Activated CD8-positive, alpha-beta memory T cell treated with anti-CD3 and anti-CD28 coated beads, Interleukin-2, amount 50 U/mL, for 24 hours (primary cell): ENCODE data around the gene DNM3.

Source experiments
- DNase-seq: peaks from one replicate; pipeline ENCODE4 v3.0.0-alpha.2; 2020; ENCODE audit errors: extremely low read depth

DNM3 gene

DNA sequence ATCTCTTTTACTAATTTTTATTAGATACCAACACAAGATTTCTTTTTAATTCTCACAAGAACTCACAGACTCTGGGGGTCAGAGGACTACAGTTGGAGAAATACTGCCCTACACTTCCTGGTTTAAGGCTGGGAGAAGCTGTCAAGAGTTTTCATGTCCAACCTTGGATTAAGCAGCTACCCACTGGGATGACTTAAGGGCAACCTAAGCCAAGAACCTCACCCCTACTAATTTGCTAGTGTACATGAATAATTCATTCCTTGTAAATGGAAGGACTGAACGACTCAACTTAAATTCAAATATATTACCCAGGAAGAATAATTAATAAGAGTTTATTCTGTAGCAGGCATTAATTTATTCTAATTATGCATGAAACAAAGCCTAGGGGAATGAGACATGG is 396.9 kb downstream of the DNM3 start:
- no peak for DNase-seq

DNA sequence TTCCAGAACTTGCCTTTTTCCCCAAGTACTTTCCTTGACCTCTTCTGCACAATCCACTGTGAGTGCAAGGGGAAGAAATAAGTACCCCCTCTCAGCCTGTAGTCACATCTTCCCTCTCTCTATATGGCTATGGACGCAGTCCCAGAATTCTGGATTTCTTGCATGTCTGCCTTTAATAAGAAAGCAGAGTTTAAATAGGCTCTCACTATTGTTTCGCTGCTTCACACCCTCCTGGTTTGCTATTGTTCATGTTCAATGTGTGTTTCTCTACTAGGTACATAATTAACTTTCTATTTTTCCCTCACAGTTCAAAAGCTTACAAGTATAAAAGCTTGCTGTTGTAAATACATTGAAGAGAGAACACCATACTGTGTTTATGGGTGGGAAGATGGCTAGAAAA is 397.7 kb downstream of the DNM3 start:
- no peak for DNase-seq

DNA sequence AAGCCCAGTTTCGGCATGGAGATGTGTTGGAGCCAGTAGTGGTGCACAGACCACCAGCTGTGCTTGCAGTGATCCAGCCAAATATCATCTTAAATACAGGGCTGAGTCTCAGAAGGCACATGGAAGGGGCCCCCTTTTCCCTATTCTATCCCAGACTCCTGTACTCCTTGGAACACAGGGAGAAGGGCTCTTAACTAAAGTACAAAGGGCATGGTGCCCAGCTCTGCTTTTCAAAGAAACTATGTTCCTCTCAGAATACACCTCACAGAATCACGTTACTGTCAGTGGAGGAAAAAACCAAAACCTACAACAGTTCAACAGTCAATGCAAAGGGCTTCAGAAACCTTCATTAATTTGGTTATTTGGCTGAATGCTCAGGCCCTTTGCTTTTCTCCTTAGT is 398.6 kb downstream of the DNM3 start:
- no peak for DNase-seq

DNA sequence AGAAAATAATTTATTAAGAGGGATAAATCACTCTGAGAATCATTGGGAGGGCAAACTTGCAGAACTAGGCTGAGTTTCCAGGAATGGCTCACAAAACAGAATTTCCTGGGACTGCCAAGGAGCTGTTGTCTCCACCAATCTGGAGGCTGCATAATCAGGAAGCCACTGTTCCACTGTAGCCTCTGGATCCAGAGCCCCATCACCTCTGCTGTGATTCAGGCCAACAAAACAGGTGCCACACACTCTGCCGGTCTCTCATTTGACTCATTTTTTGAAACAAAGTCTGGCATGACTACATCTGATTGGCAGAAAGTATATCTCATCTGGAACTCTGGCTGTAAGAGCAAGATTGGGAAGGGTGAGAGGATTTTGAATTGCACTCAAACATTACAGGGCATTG is 400.2 kb downstream of the DNM3 start:
- DNase-seq, result no peak

DNA sequence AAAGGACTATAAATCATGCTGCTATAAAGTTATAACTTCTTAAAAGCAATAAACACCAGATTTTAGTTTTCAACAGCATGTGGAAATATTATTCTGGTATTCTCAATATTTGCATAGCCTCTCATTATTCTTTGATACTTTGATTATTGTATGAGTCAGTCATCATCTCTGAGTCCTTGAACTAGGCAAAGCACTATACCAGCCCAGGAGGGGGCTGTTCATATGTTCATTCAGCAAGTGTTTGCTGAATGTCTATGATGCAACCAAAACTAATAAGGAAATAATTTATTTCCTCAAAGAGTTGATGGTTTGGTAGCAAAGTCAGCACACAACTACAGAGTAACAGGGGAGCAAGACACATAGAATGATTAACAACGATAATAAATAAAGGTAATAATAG is 403.6 kb downstream of the DNM3 start:
- DNase-seq, result no peak

DNA sequence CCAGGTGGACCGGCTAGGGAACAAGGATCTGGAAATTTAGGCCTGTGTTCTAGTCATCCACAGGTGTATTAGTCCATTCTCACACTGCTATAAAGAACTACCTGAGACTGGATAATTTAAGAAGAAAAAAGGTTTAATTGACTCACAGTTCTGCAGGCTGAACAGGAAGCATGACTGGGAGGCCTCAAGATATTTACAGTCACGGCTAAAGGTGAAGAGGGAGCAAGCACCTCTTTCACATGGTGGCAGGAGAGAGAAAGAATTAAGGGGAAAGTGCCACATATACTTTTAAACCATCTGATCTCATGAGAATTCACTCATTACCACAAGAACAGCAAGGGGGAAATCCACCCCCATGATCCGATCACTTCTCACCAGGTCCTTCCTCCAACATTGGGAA is 404.5 kb downstream of the DNM3 start:
- no peak for DNase-seq

DNA sequence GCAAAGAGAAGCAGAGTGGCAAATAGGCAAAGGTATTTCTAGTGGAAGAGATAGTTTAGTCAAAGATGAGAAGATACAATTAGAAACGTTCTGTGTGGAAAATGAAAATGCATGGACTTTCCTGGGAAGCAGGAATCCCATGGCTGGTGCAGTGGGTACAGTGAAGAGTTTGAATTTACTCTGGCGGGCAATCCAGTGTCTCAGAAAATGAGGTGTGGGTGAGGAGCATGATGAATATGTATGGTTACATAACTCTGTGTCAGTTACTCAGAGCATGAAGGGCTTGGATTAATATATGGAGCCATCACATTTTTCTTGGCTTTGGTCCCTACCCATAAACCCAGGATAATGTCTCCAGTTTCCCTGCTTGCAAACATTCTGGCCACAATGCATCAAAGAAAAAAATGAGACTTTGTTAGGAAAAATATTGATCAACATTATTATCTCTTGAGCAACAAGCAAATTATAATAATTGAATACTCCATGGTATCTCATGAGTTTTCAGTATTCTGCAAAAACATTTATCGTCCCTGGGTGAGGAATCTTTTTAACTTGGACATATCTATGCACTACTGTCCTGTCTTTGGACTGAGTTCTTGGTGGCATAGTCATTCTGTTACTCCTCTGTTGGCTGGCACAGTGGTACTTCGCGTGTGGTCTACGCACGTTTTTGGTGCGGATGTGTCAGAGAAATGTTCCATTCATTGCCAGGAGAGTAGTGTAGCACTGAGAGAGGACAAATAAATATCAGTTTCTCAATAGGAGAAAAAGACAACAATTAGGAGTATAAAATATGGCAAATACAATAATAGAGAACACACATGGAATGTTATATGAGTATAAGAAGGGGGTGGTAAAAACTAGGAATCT is 405.5 kb downstream of the DNM3 start:
- DNase-seq, result no peak

DNA sequence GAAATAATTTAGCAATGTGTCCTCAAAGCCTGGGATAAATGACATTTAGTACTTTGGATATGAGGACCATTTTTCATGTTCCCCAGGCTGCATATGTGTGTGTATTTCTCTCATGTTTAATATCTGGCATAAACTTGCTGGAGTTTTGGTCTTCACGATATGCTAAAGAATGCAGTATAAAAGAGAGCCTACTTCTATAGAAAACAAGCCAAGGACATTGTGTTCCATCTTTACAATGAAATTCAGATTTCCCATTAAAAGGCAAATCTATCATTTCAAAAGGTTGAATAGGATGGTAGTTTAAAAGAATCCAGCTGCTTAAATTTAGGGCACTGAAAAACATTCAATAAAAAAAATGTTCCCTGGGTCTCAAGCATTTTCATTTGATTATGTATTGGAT is 410.2 kb downstream of the DNM3 start:
- no peak for DNase-seq

DNA sequence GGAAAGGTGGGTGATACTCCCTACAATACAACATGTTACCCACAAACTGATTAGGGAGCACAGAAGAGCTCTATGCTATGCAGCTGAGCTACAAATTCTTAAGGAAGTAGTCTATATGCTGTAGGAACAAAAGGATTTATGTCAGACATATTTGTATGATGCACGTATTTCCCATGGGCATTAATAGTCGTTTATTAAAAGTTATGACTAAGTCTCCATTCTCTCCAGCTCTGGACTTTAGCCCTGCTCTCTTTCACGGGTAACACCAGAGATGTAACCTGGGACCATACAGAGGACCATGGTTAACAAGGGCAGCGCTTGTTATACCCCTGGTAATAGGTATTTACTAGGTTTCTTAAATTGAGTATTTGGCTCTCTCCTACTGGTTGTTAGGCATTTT is 411.0 kb downstream of the DNM3 start:
- DNase-seq, result no peak

DNA sequence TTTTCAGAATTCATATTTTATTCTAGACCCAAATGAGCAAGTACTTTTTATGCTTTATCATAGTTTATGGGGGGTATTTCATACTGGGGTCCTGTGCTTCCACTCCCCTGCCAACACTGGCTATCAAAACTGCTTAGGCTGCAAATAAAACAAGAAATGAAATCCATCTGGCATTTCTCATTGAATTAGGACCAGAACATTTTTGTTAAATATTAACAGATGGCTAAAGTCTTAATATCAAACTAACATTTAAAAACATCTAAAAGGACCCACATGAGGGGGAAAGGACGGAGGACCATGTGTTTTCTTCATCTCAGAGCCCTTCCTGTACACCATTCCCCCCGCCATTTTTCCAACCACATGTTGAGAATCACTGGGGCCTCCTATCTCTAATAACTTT is 411.7 kb downstream of the DNM3 start:
- no peak for DNase-seq

DNA sequence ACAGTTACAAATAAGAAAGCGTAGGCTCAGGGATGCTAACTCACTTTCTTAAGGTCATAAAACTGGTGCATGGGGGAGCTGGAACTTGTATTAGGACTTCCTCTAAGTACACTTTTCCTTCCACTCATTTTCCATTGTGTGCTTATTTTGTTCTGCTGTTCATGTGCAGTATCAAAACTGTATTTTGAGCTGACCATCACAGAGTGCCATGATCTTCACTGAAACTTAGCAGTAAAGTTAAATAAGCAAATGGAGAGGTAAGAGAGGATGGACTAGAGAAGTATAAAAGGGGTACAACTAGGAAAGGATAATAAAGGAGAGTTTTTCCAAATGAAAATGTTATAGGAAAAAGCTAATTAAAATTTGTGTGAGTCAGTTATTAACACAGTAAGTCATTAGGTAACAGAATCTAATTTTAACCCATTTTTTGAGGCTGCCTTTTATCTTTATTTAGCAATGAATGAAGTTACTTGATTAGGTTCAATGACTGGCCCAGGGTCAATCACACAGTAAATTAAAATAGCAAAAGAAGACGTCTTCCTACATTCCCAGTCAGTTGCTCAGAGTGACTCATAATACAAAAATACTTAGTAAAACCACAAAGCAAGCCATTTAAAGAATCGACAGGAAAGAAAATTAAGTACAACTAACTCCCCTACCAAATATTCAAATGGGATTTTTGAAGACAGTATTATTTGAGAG is 413.4 kb downstream of the DNM3 start:
- no peak for DNase-seq

DNA sequence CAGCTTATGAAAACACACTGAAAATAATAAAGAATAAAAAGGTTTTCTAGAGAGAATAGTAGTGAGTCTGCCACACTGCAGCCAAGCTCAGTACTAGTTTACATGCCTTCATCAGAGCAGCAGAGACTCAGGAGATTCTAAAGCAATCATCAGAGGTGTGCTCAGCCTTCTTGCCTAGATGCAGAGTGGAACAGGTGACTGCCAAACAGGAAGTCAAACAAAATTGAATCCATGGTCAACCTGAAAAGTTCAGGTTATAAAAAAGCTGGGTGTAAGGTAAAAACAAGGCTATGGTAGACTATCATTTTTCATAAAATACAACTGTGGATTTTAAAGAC is 413.9 kb downstream of the DNM3 start:
- DNase-seq, result no peak

DNA sequence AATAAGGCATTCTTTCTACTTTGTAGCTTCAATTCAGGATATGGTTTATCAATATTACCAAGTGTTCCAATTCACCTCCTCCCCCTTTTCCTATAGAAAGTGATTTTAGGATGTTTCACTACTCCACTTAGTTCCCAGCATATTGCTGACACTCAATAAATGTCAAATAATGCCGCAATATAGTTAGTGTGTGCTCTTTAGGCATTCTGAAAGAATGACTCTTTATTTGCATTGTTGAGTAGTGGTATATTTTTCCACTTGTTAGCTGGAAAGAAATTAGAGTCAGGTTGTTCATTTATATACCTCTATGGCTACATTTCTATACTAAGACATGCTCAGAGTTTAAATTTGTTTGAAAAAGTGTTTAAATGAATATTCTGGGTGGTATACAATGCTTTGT is 424.6 kb downstream of the DNM3 start:
- DNase-seq, result no peak

DNA sequence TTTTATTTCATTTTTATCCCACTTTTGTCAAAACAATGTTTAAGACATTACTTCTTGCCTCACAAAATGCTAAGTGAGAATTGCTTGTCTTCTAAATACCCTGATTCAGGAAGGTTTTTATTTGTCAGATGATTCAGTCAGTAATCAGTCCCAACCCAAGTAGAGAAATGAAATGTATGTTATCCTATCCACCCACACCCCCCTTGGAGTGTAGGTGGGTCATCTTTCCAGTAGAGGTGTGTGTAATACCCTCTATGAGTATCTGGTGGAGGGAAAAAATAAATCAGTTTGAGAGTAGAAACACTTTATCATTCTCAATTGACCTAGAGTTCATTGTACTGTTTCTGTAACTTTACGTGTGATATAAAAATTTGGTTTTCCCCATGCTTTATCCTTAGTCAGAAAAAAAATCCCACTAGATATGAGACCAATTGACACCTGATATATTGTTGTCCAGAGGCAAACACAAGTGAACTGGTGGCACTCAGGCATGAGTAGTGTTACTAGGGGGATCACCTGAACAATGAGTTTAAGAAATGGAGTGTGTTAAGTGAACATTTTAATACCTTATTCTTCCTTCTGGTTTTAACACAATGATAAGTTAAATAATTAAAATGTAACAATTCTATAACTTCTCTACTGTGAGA is 425.4 kb downstream of the DNM3 start:
- DNase-seq, result peak; percentile 4

DNA sequence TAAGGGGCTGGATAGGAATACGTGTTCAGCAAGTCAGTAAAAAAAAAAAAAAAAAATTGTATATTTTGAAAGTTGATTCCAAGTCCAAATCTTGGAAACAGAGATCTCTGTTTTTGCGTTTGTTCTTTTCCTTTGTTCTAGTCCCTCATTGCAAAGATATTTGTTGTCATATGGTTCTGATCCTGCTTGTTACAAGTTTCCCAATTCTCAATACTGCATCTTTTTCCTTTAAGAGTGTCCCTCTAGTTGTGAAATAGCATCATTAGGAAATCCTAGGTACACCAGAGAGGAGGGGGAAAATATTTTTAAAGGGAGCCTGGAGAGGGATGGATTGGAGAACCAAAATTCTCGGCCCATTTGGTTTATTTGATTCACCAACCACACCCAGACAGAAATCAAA is 426.9 kb downstream of the DNM3 start:
- DNase-seq, result no peak

DNA sequence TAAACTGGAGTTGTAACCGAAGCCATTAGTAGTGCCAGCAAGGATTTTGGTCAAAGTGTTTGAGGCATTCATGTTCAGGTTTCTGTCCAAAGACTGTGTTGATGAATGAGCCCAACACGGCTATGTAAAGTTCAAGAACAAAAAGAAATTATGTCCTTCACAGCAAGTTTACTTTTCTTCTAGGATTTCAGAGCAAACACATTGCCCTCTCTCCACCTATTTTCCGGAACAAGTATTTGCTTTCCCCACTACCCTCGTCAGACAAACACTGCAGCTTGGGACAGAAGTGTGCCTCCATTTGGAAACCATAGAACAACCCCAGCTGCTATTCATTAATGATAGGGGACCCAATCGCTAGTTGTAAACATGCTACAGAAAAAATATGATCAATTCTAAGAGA is 427.8 kb downstream of the DNM3 start:
- no peak for DNase-seq

DNA sequence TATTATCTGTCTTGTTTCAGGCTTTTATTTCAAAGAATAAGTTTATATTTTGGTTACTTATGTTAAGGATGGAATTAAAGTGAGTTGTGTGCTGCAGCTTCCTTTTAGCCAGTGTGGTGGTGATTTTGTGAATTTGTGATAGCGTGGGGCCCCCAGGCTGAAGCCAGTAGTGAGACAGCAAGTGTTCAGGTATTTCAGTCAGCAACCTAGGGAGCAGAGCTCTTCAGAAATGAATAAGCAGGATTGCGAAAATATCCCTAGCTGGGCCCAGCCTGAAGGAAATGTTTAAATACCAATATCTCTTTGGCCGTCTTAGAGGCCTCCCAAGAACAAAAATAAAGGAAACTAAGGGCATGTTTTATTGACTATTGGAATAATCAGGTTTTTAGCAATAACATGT is 428.3 kb downstream of the DNM3 start:
- no peak for DNase-seq

DNA sequence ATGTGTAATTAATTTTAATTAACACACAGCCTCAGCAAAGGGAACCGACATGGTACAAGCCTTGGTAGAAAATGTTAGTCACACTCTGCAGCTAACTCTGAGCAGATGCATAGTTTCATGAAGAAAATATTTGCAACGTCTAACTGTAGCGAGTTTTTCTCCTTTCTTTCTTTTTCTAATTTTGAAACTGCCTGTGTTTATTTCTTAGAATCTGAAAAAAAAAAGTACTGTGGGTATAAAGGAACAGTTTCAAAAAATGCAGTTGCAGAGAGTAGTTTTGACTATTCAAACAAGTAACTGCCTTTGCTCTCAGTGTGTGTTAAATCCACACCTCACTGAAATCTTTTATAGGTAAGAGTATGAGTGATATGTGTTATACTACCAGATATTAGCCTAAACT is 429.3 kb downstream of the DNM3 start:
- no peak for DNase-seq

DNA sequence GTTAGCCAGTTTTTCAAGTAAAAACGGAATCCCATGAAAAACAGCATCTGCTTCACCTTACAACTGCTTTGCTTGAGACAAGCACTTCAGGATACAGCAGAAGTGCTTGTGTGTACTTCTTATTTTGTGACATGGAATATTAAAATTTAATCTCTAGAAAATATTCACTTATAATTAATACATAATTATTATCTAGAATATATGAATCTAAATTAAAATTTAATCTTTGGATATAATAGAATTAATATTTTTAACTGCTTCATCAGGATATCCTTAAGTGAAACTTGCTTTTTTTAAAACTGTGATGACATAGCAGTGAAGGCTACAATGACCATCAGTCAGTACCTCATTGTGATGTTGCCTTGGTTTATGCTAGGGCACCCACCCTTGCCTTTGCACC is 430.8 kb downstream of the DNM3 start:
- no peak for DNase-seq

DNA sequence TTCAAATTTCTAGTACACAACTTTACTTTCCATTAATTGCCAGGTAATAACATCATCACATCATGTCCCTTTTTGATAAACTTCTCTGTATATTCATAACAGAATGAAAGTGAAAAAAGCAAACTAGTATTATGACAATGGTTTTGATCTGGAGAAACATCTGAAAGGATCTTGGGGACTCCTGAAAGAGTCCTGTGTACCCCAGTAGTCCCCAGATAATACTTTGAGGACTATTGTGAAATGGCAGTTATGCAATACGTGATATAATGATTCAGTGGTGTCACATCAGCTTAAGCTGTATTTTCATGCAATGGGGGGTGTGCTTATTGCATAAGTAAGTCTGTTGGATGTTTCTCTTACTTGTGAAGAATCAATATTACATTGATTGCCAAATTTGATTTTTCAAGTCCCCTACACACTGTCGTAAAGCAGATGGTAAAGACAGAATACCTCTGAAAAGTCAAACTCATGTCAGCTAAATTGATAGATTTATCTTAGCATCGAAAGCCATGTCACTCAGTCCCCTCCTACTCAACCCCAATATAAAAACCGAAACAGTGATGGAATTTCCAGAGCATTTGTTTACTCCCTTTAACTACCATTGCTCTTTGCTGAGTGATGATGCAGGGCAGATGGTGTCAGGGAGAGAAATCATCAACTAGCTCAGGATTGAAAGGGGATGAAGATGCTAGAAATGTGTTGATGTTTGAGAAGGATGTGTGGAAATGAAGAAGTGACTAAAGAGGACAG is 432.5 kb downstream of the DNM3 start:
- DNase-seq, result no peak

DNA sequence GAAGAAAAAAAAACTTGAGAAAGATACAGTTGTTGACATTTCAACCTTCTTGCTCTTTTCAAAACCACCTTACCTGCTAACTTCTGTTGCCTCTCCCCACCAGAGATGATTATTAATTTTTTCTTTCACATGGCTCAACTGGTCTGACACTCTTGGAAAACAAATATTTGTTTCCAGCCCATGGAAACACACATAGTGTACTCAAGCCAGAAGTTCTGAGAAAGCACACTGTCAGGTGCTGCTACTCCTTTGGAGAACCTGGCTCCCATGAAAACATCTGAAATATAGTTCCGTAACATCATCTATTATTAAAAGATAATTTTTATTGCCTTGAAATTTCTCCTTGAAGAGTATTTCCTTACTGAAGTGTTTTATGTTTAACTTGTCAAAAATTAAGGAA is 434.2 kb downstream of the DNM3 start:
- DNase-seq, result no peak

DNA sequence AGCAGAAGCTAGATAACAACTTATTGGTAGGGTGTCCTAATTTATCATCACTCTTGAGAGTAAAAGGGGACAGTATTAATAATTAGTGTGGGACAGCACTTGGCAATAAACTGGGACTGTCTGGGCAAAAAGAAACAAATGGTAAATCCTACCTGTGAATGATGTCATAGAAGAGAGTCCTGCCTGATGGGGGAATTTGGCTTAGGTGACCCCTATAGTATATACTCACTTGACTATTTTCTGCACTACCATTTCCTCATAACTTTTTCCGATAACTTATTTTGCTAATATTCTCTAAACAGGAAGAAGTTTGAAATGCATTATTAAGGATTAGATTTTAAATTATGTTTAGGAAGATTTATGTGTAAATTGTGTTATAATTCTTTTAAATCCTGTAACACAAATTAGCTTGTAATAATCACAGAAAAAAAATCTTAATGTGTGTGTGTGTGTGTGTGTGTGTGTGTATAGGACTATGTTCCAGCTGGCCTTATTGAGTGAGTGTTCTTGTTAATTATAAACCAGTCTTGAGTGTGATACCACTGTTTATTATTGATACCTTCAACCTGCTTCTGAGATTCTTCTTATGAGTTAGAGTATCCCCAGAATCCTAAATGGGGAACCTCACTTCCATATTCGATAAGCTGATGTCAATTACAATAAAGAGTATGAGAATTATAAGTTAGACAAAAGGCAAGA is 435.0 kb downstream of the DNM3 start:
- DNase-seq, result no peak
